Stimulated activated naive B cell treated with anti-CD40 and anti-IgM and Interleukin-4, amounts not matched to agents 10 μg/mL and 1 μg/mL and 100 μg/mL, for 72 hours (primary cell): ENCODE measurements around the gene ARHGAP8.
A peak's percentile ranks its signal among the peaks of the same experiment; 100 is the strongest.

Experiments used
- ATAC-seq, 2 donors: fragments of 150-1000 bp; cut with Tn5 transposase; replicated peaks; 2 replicates each; pipeline ENCODE4 v1.10.0; 2021; ENCODE audit warnings: moderate library complexity in 1 of 2
- DNase-seq: peaks from one replicate; pipeline ENCODE4 v3.0.0; 2021
- H3K27ac Mint-ChIP-seq: one replicate; pipeline ENCODE4 v1.8.0; 2022; ENCODE audit warnings: mild to moderate bottlenecking, mixed read lengths
- H3K27me3 Mint-ChIP-seq, 2 donors: one replicate each; pipeline ENCODE4 v1.8.0; 2022; ENCODE audit warnings: mixed read lengths in 2 of 2
- H3K36me3 Mint-ChIP-seq, 2 donors: one replicate each; pipeline ENCODE4 v1.8.0; 2022; ENCODE audit warnings: mixed read lengths in 2 of 2, mild to moderate bottlenecking in 1 of 2
- H3K4me1 Mint-ChIP-seq, 2 donors: one replicate each; pipeline ENCODE4 v1.8.0; 2022; ENCODE audit warnings: mixed read lengths in 2 of 2, mild to moderate bottlenecking in 1 of 2
- H3K4me3 Mint-ChIP-seq, 2 donors: one replicate each; pipeline ENCODE4 v1.8.0; 2022; ENCODE audit warnings: mild to moderate bottlenecking in 2 of 2, mixed read lengths in 2 of 2, moderate library complexity in 1 of 2
- H3K9me3 Mint-ChIP-seq, 2 donors: one replicate each; pipeline ENCODE4 v1.8.0; 2022; ENCODE audit warnings: mixed read lengths in 2 of 2, mild to moderate bottlenecking in 1 of 2

ARHGAP8 gene

DNA sequence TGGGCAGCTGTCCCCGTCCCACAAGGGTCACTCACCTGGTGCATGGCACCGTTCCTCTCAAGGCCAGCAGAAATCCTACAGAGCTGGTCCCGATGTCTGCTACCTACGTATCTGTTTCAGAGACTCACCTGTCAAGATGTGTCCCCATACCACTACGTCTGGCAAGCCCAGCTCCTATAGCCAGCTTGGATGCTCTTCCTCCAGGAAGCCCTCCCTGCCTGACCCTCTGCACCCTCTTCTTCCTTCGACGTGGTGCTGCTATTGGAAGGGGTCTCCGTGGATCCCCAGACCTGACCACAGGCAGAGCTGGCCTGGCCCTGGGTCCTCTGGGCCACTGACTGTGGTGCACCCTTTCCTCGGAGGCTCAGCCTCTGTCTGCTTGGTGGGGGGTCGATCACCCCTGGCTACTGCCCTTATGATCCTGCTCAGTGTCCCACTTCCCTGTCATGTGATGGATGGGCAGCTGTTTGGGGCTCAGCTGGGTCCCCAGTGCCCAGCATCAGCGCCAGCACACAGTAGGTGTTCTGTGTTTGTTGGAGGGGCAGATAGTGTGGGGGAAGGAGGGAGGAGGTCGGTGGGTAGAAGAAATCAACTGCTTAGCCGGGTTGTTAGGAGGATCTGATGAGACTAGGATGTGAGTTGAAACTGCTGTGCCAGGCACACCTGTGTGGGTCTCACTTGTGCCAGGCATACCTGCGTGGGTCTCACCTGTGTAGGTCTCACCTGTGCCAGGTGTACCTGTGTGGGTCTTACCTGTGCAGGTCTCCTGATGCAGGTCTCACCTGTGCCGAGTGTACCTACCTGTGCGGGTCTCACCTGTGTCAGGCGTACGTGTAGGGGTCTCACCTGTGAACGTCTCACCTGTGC, 21.7 kb upstream of the ARHGAP8 start:
- H3K9me3 Mint-ChIP-seq = peaks cover 0 to 3% of the 10 kb centered on the region in 2 donors
- no peak for ATAC-seq
- H3K4me1 Mint-ChIP-seq = peaks cover 7 to 20% of the 10 kb centered on the region in 2 donors
- H3K27ac Mint-ChIP-seq = no peak overlapping the region
- peaks cover 0 to 26% of the 10 kb centered on the region in 2 donors for H3K27me3 Mint-ChIP-seq
- no peak for DNase-seq
- no peak overlapping the region for H3K4me3 Mint-ChIP-seq
- peaks cover 9 to 20% of the 10 kb centered on the region in 2 donors for H3K36me3 Mint-ChIP-seq

DNA sequence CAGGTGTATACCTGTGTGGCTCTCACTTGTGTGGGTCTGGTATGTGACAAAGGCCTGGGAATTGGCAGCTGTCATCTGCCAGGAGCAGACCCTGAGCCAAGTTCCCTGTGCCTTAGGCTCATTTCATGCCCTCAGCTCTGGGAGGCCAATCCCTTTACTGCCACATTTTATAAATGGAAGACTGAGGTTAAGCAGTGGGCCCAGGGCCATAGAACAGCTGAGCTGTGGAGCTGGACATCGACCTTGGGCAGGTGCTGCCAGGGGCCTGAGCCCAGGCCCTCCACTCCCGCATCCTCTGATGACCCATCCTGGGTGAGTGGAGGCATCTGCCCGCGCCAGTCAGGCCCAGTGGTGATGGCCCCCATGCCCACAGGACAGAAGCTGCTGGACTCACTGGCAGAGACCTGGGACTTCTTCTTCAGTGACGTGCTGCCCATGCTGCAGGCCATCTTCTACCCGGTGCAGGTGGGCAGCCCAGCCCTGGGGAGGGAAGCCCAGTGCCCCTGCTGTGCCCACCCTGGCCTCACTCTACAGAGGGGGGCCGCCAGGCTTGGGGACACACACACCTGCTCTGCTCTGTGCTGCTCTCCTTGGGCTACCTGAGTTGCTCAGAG, 20.9 kb upstream of the ARHGAP8 start:
- Mint-ChIP-seq H3K27ac (no peak overlapping the region), H3K36me3 (peaks cover 6 to 16% of the 10 kb centered on the region in 2 donors), H3K9me3 (peaks cover 0 to 3% of the 10 kb centered on the region in 2 donors), H3K27me3 (peaks cover 0 to 26% of the 10 kb centered on the region in 2 donors), H3K4me1 (peaks cover 7 to 20% of the 10 kb centered on the region in 2 donors), H3K4me3 (no peak overlapping the region)
- ATAC-seq = no peak
- no peak for DNase-seq

DNA sequence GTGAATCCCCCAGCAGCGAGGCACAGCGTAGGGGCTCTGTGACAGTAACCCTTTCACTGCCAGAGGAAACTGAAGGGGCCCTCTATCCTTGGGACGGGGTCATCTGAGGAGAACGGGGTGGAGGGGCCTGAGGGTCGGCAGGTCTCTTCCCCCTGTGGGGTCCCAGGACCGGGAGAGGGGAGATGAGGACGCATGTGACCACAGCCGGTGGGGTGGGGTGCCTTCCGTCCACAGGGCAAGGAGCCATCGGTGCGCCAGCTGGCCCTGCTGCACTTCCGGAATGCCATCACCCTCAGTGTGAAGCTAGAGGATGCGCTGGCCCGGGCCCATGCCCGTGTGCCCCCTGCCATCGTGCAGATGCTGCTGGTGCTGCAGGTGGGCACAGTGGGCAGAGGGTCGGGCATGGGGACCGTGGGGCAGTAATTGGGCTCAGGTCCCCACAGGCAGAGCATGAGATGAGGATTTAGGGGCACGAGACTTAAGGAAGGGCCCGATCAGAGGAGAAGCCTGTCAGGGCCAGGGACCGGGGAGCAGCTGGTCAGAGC, 20.3 kb upstream of the ARHGAP8 start:
- Mint-ChIP-seq H3K9me3 (peaks cover 0 to 3% of the 10 kb centered on the region in 2 donors), H3K27ac (no peak overlapping the region), H3K27me3 (peaks cover 0 to 26% of the 10 kb centered on the region in 2 donors), H3K4me3 (no peak overlapping the region), H3K4me1 (peaks cover 7 to 20% of the 10 kb centered on the region in 2 donors), H3K36me3 (peaks cover 6 to 16% of the 10 kb centered on the region in 2 donors)
- no peak for ATAC-seq
- DNase-seq = no peak

DNA sequence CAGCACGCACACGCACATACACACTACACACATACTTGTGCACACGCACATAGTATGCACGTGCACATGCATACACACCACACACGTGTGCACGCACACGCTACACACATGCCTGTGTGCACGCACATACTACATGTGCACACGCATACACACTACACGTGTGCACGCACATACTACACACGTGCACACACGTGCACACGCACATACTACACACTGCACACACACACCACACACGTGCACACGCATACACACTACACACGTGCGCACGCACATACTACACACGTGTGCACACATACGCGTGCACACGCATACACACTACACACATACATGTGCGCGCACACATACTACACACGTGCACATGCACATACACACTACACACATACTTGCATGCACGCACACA, 19.7 kb upstream of the ARHGAP8 start:
- H3K27me3 Mint-ChIP-seq = peaks cover 0 to 26% of the 10 kb centered on the region in 2 donors

DNA sequence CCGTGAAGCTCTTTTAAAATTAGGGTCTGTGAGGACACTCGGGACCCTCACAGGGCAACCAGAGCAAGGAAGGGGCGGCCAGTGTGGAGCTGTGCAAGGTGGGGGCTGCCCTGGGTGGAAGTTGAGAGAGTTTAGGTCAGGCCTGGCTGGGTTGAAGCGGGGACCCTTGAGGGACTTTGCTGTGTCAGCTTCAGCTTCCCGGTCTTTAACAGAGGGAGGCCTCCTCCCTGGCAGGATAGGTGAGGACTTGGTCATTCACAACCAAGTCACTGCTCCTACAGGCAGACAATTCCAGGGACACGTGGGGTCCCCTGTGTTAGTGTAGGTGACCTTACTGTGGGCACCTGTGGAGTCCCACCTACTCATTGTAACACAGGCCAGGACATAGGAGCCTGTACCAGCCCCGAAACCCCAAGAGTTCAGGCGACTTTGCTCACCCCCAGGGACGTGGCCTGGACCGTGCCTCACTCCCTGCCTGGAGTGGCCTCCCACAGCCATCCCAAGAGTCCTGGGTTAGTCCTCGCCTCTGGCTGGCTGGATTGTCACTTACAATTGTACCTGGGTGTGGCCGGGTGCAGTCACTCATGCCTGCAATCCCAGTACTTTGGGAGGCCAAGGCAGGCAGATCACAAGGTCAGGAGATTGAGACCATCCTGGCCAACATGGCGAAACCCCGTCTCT, 18.8 kb upstream of the ARHGAP8 start:
- Mint-ChIP-seq H3K9me3 (peaks cover 0 to 3% of the 10 kb centered on the region in 2 donors), H3K4me3 (no peak overlapping the region), H3K4me1 (peaks cover 3 to 14% of the 10 kb centered on the region in 2 donors), H3K27me3 (peaks cover 0 to 20% of the 10 kb centered on the region in 2 donors), H3K27ac (no peak overlapping the region), H3K36me3 (peaks cover 6 to 10% of the 10 kb centered on the region in 2 donors)
- ATAC-seq (no peak), DNase-seq (no peak)

More for the DNA sequence above, 19.7 kb upstream of the ARHGAP8 start:
- ATAC-seq (no peak), DNase-seq (no peak)
- Mint-ChIP-seq H3K4me3 (no peak overlapping the region), H3K4me1 (peaks cover 7 to 20% of the 10 kb centered on the region in 2 donors), H3K9me3 (peaks cover 0 to 3% of the 10 kb centered on the region in 2 donors), H3K27ac (no peak overlapping the region), H3K36me3 (peaks cover 6 to 13% of the 10 kb centered on the region in 2 donors)

DNA sequence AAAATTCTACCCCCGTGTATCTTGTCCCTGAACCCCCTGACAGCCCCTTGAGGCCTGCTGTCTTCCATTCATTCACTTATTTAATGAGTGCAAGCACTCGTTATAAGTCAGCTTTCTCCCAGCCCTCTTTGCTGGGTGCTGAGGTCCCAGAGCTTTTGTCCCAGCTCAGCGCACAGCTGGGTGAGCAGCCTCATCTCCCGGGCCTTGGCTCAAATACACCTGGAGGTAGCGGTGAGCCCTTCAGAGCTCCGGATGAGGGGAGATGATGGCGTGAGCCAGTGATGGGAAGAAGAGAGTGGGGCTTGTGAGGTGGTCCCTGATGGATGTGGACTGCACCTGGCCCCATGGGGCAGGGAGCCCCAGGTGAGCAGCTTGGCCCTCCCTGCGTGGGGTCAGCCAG, 18.1 kb upstream of the ARHGAP8 start:
- H3K27ac Mint-ChIP-seq = no peak overlapping the region
- H3K27me3 Mint-ChIP-seq = peaks cover 0 to 17% of the 10 kb centered on the region in 2 donors
- peaks cover 0 to 3% of the 10 kb centered on the region in 2 donors for H3K9me3 Mint-ChIP-seq
- ATAC-seq = no peak
- no peak overlapping the region for H3K4me3 Mint-ChIP-seq
- peaks cover 0 to 7% of the 10 kb centered on the region in 2 donors for H3K4me1 Mint-ChIP-seq
- H3K36me3 Mint-ChIP-seq = peaks cover 6 to 10% of the 10 kb centered on the region in 2 donors
- no peak for DNase-seq

DNA sequence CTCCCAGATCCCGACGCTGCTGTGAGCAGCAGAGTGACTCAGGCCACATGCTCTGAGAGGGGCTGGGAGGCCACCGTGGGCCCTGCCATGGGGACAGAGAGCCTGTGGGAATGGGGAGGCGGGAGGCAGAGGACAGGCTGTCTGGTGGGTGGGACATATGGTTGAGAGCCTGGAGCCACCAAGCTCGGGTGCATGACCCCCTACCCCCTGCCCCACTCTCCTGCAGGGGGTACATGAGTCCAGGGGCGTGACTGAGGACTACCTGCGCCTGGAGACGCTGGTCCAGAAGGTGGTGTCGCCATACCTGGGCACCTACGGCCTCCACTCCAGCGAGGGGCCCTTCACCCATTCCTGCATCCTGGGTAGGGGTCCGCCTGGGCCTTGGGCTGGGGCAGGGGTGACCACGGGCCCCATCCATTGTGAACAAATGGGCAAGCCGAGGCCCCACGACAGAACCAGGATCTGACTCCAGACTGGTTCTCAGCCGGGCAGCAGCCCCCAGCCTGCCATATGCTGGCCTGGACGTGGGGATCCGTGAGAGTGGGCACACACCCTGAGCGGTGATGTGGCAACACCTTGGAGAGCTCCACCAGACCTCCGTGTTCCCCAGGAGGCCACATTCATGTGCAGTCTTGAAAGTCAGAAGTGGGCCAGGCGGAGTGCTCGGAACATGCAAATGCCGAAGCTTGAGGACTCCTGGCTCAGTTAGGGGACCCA, 17.4 kb upstream of the ARHGAP8 start:
- Mint-ChIP-seq H3K36me3 (peaks cover 6 to 10% of the 10 kb centered on the region in 2 donors), H3K27ac (no peak overlapping the region), H3K4me1 (no peaks in the 10 kb centered on the region), H3K27me3 (peaks cover 0 to 10% of the 10 kb centered on the region in 2 donors), H3K9me3 (peaks cover 0 to 3% of the 10 kb centered on the region in 2 donors), H3K4me3 (no peak overlapping the region)
- ATAC-seq (no peak), DNase-seq (no peak)

DNA sequence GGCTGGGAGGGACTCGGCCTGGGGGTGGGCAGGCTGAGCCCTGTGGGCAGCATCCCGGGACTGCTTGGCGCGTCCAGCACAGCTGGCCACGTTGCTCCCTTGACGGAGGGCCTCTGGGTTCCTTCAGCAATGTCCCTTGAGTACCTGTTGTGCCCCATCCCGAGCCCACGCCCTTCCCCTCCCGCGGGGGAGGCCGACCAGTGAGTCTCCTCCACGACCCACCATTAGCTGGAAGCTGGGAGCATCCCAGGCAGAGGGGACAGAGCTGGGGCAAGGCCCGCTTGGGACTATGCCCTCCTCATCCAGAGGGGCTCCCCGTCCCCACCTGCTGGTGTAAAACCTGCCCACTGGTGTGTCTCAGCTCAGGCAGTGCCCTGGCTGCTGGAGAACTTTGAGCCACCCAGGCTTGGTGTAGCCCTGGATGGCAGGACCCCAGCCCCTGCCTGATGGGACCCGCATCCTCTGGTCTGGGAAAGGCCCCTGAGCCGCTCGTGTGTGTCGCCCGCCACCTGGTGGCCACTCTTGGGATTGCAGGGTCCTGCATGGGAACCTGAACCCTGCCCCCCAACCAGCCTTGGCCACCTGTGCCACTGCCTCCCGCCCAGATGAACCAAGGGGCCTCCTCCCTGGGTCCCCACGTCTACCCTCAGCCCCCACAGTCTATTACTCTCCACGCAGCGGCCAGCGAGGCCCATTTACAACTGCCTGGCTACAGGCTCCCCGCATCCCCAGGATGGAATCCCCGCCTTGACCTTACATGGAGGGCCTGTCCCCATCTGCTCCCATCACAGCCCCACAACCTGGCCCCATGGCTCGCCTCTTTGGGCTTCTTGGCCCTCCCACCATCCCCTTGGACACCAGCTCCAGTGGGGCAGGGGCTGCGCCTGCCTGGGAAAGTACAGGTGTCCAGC, 16.6 kb upstream of the ARHGAP8 start:
- Mint-ChIP-seq H3K4me3 (no peak overlapping the region), H3K36me3 (peaks cover 3 to 5% of the 10 kb centered on the region in 2 donors), H3K27me3 (peaks cover 6% of the 10 kb centered on the region in 2 donors), H3K27ac (no peak overlapping the region), H3K4me1 (no peaks in the 10 kb centered on the region), H3K9me3 (peaks cover 0 to 3% of the 10 kb centered on the region in 2 donors)
- peak; percentile 84 to 87 for ATAC-seq
- peak; percentile 65 for DNase-seq

DNA sequence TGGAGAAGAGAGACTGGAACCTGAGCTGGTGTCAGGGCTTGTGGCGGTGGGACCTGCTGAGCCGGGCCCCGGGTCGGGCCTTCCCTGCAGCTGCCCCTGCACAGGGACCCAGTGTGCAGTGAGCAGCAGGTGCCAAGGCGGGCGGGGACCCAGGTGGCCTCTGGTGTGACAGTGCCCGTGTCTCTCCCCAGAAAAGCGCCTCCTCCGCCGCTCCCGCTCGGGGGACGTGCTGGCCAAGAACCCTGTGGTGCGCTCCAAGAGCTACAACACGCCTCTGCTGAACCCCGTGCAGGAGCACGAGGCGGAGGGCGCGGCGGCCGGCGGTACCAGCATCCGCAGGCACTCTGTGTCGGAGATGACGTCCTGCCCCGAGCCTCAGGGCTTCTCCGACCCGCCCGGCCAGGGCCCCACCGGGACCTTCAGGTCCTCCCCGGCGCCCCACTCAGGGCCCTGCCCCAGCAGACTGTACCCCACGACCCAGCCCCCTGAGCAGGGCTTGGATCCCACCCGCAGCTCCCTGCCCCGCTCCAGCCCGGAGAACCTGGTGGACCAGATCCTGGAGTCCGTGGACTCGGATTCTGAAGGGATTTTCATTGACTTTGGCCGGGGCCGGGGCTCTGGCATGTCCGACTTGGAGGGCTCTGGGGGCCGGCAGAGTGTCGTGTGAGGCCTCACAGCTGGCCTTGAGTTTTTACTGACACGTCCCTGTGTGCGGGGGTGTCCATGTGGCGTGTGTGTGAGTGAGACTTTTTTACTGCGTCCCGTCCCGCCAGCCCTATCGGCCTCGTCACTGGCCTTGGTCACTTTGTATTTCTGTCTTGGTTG, 15.6 kb upstream of the ARHGAP8 start:
- ATAC-seq = no peak
- Mint-ChIP-seq H3K9me3 (peaks cover 0 to 3% of the 10 kb centered on the region in 2 donors), H3K27me3 (peaks cover 5 to 6% of the 10 kb centered on the region in 2 donors), H3K4me3 (no peak overlapping the region), H3K4me1 (no peaks in the 10 kb centered on the region), H3K36me3 (peaks cover 3 to 4% of the 10 kb centered on the region in 2 donors), H3K27ac (no peak overlapping the region)
- no peak for DNase-seq

DNA sequence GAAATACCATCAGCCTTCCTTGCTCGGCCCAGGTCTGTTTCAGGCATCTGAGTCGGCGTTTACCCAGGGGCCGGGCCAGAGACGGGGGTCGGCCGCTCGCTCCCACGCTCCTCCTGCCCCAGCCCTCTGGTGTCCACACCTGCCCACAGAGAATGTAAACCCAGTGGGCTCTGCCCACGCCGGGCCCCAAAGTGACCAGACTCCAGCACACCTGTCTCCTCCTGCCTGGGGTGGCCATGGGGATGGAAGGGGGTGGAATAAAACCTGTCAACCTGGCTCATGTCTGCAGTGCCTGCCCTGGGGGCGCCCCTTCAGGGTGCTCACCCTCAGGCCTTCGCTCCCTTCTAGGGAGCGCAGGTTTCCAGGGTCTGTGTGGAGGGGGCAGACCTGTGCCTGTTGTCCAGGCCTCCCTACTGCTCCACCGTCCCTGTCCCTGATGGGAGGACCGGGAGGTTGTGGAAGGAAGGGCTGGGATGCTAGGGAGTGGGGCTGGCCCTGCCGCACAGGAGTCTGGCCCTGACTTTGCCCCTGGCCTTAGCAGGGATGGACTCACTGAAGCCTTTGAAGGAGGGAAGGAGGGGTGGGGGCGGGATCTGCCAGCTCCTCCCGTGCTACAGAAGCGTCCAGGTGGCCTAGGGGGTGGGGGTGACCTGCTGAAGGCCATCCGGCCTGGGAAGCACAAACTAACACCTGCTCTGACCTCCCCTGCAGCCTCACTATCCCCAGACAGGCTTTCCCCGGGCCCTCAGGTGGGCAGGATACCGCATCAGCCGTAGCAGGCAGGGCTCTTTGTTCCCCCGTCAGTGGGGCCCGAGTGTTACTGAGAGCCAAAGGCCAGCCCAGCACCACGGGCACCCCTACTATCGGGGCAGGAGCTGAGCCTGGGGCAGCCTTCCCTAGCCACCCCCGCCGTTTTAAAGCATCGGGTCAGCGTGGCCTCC, 14.7 kb upstream of the ARHGAP8 start:
- Mint-ChIP-seq H3K27me3 (peaks cover 5 to 6% of the 10 kb centered on the region in 2 donors), H3K36me3 (peaks cover 1% of the 10 kb centered on the region in 2 donors), H3K4me1 (no peaks in the 10 kb centered on the region), H3K4me3 (no peak overlapping the region), H3K27ac (no peak overlapping the region), H3K9me3 (peaks cover 0 to 2% of the 10 kb centered on the region in 2 donors)
- ATAC-seq (no peak), DNase-seq (no peak)

DNA sequence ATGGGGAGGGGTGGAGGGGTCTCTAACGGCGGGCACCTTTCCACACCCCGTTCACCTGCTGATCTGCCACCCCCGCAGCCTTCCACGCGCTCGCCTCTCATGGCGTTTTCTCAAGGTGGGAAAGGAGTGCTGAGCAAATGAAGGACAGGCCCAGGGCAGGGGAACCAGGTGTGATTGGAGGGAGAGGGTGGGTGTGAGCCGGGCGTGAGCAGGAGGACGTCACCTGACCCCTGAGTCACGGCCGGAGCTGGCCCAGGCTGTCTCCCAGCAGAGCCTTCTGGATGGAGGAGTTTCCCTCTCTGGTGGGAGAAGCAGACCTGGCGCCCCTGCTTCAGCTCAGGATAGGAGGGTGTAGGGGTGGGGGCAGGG, 14.0 kb upstream of the ARHGAP8 start:
- ATAC-seq (no peak), DNase-seq (no peak)
- Mint-ChIP-seq H3K27ac (no peak overlapping the region), H3K36me3 (no peaks in the 10 kb centered on the region), H3K4me1 (no peaks in the 10 kb centered on the region), H3K27me3 (peaks cover 6 to 8% of the 10 kb centered on the region in 2 donors), H3K9me3 (no peaks in the 10 kb centered on the region), H3K4me3 (no peak overlapping the region)
